Stimulated activated CD8-positive, alpha-beta memory T cell treated with anti-CD3 and anti-CD28 coated beads, Interleukin-7, amount 100 ng/mL, for 48 hours (primary cell): ENCODE data around the gene GFY.
"Not testable (repeated sequence)": the region's sequence is repeated elsewhere in the genome, so short reads cannot be mapped to it uniquely, and the experiment has no call there.

Source experiments
- DNase-seq, 2 donors: peaks; one replicate each; pipeline ENCODE4 v3.0.0-alpha.2; 2020; ENCODE audit warnings: low read depth in 1 of 2; ENCODE audit errors: extremely low read depth in 1 of 2

Gene GFY

DNA sequence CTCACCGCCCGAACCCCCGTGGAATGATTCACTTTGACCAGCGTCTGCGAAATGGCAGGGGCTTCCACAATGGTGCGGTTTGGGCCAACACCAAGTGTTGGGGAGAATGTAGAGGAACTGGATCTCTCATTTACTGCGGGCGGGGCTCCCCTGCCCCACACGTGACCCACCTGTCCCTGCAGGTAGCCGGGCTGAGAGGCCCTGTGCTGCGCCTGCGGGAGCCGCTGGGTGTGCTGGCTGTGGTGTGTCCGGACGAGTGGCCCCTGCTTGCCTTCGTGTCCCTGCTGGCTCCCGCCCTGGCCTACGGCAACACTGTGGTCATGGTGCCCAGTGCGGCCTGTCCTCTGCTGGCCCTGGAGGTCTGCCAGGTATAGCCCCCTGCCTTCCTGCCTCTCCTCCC is 43.0 kb downstream of the GFY start:
- no peak for DNase-seq

DNA sequence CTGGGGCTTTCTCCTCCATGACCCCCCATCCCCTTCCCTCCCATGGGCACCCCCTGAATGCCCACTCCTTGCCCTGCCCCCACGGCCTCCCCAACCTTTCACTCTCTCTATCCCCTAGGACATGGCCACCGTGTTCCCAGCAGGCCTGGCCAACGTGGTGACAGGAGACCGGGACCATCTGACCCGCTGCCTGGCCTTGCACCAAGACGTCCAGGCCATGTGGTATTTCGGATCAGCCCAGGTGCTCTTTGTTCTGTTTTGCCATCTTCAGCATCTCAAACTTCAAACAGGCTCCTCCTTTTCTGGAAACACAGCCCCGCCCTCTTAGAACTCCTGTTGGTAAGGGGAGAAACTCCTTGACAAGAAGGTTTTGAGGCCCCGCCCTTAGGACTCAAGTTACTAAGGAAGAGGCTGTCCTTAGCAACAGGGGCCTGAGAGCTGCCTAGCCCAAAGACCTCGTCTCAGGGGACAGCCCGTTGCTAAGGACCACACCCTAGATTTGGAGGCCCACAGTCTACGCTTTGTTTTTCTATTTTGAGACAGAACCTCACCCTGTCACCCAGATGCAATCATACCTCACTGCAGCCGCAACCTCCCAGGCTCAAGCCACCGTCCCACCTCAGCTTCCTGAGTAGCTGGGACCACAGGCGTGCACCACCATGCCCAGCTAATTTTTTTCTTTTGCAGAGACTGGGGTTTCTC is 43.7 kb downstream of the GFY start:
- peak; percentile 59 to 82 for DNase-seq

- DNase-seq: peak; percentile 87 to 88
Measured at GRCh38 chr19:49469828-49470614, 44.8 kb downstream of the GFY start.

- no peak for DNase-seq
Measured at GRCh38 chr19:49470615-49470978, 45.4 kb downstream of the GFY start.

DNA sequence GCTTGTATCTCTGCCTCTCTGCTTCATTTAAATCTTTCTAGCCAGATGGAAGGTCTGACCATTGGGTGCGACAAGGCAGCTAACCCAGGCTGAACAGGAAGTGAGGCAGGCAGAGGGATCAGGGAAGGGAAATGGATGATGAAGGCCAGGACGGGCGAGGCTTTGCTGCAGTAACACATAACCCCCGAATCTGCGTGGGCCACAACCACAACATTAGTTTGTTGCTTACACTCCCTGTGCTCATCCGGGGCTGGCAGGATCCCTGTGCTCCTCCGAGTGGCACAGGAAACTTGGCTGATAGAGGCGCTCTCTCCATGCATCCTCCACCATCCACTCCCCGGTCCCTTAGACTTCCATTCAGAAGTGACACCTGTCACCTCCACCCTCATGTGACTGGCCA is 47.7 kb downstream of the GFY start:
- DNase-seq: no peak

DNA sequence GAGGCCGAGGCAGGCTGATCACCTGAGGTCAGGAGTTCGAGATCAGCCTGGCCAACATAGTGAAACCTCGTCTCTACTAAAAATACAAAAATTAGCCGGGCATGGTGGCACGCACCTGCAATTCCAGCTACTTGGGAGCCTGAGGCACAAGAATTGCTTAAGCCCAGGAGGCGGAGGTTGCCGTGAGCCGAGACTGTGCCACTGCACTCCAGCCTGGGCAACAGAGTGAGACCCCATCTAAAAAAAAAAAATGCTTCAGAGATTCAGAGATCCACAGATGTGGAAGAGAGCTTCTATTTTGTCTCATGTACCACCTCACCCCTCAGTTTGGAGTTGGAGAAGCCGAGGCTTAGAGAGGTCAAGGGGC is 48.3 kb downstream of the GFY start:
- DNase-seq: not testable (repeated sequence)

GRCh38 chr19:49473868-49474541 is 48.8 kb downstream of the GFY start, which contains the start of gene FLT3LG:
Gene FLT3LG (plus strand): TSS chr19:49474215. CDS start chr19:49474640, 425 bp downstream.
- peak; percentile 80 to 86 for DNase-seq

- DNase-seq: no peak
Measured at GRCh38 chr19:49474542-49474924, 49.3 kb downstream of the GFY start.

DNA sequence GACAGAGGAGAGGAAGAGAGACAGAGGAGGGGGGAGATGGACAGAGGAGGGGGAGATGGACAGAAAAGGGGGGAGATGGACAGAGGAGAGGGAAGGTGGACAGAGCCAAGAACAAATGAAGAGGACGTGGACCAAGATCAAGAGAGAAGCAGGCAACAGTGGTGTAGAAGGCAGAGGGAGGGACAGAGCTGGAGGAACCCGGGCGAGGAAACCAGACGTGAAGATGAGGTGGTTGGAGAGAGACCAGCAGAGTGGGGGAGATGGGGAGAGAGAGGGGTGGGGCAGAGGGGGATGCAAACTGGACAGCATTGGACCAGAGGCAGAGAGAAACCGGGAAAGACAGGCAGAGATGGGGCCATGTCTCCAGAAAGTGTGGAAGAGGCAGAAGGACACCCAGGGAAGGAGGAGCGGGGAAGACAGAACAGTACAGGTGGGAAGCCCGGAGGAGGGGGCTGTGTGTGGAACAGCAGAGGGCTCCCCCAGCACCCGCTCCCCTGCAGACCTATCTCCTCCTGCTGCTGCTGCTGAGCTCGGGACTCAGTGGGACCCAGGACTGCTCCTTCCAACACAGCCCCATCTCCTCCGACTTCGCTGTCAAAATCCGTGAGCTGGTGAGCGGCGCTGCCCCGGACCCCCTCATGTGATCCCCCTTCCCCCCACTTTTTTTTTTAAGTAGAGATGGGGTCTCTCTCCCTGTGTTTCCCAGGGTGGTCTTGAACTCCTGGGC is 50.2 kb downstream of the GFY start:
- no peak for DNase-seq

GRCh38 chr19:49475995-49476880 is 51.0 kb downstream of the GFY start:
- DNase-seq: peak in 1 of 2 donors; percentile 83
